ENCODE data around the gene HMGN4. TPM values are rescaled to one million over a fixed set of nuclear protein-coding genes. Genes with fewer than 3 reads are reported as not detected.

Gene HMGN4
- total and polyA plus RNA-seq, 9 of the 15 experiments (the other 6 are each of a cell fraction or from before 2014, with no cell fraction given): 35.4 to 134 (median 94.1) TPM

- TF ChIP-seq ZNF407 (IDR thresholded peaks at IDR 0.05; ENCODE audit: low read depth) (peak; percentile 78), HLTF (IDR thresholded peaks at IDR 0.05) (no peak; the same call in 1 of the 2 replicates), NFIX (CRISPR knock-in tag; IDR thresholded peaks at IDR 0.05; ENCODE audit: low read depth) (no peak), BCLAF1 (IDR thresholded peaks at IDR 0.05; ENCODE audit: borderline replicate concordance in 1 of 2, control insufficient read depth in 1 of 2, low read depth in 2 of 2, low read length in 1 of 2) (peak in 1 of 2 experiments; percentile 91; a peak in 2 of 4 replicates), ZNF143 (CRISPR knock-in tag; IDR thresholded peaks at IDR 0.05) (no peak), RUNX1 (IDR thresholded peaks at IDR 0.05; ENCODE audit: low read depth) (no peak), ATF6 (CRISPR knock-in tag; IDR thresholded peaks at IDR 0.05) (no peak), PKNOX1 (IDR thresholded peaks at IDR 0.05) (peak; percentile 89), NR2C2 (CRISPR knock-in tag; IDR thresholded peaks at IDR 0.05) (no peak), NR2C2 (tag; IDR thresholded peaks at IDR 0.05) (0 out of 2 replicates have a peak, but pooled peaks have one; percentile 26), ZNF232 (CRISPR knock-in tag; IDR thresholded peaks at IDR 0.05) (peak; percentile 43; the same call in 1 of the 2 replicates), SRSF3 (IDR thresholded peaks at IDR 0.05; ENCODE audit: insufficient read depth, low read length) (no peak)
Observed at GRCh38 chr6:26556263-26557070, 18.3 kb downstream of the HMGN4 start (continued).

Measured in K562 (cell line).